ENCODE measurements around the gene PRKRIP1. TPM values are rescaled to one million over a fixed set of nuclear protein-coding genes. Genes with fewer than 3 reads are reported as not detected.

Gene PRKRIP1
- 19.0 and 20.2 TPM in 2 replicates for total RNA-seq

GRCh38 chr7:102395873-102396709 lies at the start of gene PRKRIP1:
Gene PRKRIP1 (plus strand): TSS chr7:102396363. CDS start chr7:102396412, 49 bp downstream.

GRCh38 chr7:102356344-102356743 lies 39.8 kb upstream of the PRKRIP1 start, which contains the start of gene SPDYE6:
Gene SPDYE6 (minus strand): TSS chr7:102356444. CDS start chr7:102356023, 421 bp downstream.

GRCh38 chr7:102433219-102434038 lies 37.3 kb downstream of the PRKRIP1 start, which contains the start of gene ORAI2:
Gene ORAI2 (plus strand): TSS chr7:102433575. CDS start chr7:102438957, 5,382 bp downstream.

GRCh38 chr7:102464577-102465280 lies 68.6 kb downstream of the PRKRIP1 start, which contains the start of the genes ALKBH4 and LRWD1:
Gene ALKBH4 (minus strand): TSS chr7:102464863. CDS start chr7:102464836, 27 bp downstream.
Gene LRWD1 (plus strand): TSS chr7:102464984. CDS start chr7:102465081, 97 bp downstream.

Other genes with a start within 250 kb of the PRKRIP1 start
- 3.3 and 4.7 TPM in 2 replicates for gene SH2B2, start 109.5 kb upstream of the PRKRIP1 start, total RNA-seq
- gene SPDYE6, start 39.9 kb upstream of the PRKRIP1 start, total RNA-seq: not detected in 2 replicates
- 71.9 and 106 TPM in 2 replicates for gene ORAI2, start 37.2 kb downstream of the PRKRIP1 start, total RNA-seq
- 12.3 and 15.7 TPM in 2 replicates for gene ALKBH4, start 68.5 kb downstream of the PRKRIP1 start, total RNA-seq
- gene LRWD1, start 68.6 kb downstream of the PRKRIP1 start, total RNA-seq: 21.1 and 26.9 TPM in 2 replicates
- 16.0 and 16.1 TPM in 2 replicates for gene POLR2J, start 82.6 kb downstream of the PRKRIP1 start, total RNA-seq
- 0.59 and 2.5 TPM in 2 replicates for gene RASA4B, start 121.4 kb downstream of the PRKRIP1 start, total RNA-seq
- gene UPK3BL2, start 147.3 kb downstream of the PRKRIP1 start, total RNA-seq: 0.89 and 1.9 TPM in 2 replicates
- not detected in 2 replicates for gene SPDYE2, start 154.9 kb downstream of the PRKRIP1 start, total RNA-seq
- gene POLR2J3, start 176.2 kb downstream of the PRKRIP1 start, total RNA-seq: 18.4 and 21.8 TPM in 2 replicates
- gene RASA4, start 220.4 kb downstream of the PRKRIP1 start, total RNA-seq: 2.1 and 3.4 TPM in 2 replicates
- gene UPK3BL1, start 246.4 kb downstream of the PRKRIP1 start, total RNA-seq: 1.8 and 11.1 TPM in 2 replicates